ENCODE measurements around the gene PAK5. TPM values are rescaled to one million over a fixed set of nuclear protein-coding genes. Genes with fewer than 3 reads are reported as not detected.

Gene PAK5
- total RNA-seq, 1 experiment from 2014 or later = not detected

GRCh38 chr20:9838035-9838377, 870 bp downstream of the PAK5 start (continued):
- TF ChIP-seq MAX (IDR thresholded peaks at IDR 0.05) = no peak
- no peak for TF ChIP-seq JUND (IDR thresholded peaks at IDR 0.05)

- Histone ChIP-seq H3K27ac (ENCODE audit: low read depth, low read length) (no peak overlapping the region), H3K9ac (ENCODE audit: low read length) (no peak overlapping the region), H3K9me3 (ENCODE audit: control insufficient read depth in 1 of 2, insufficient read depth in 1 of 2, low read depth in 1 of 2, low read length in 2 of 2) (no peaks in the 10 kb centered on the region), H3K9me2 (ENCODE audit: insufficient read depth) (no peaks in the 10 kb centered on the region), H3K36me3 (ENCODE audit: control insufficient read depth in 1 of 2, insufficient read depth in 2 of 2, low read length in 2 of 2) (no peaks in the 10 kb centered on the region), H4K20me1 (ENCODE audit: insufficient read depth) (no peaks in the 10 kb centered on the region), H3K27me3 (ENCODE audit: insufficient read depth, low read length) (no peaks in the 10 kb centered on the region), H3K79me2 (ENCODE audit: insufficient read depth, low read length) (no peaks in the 10 kb centered on the region), H2AFZ (ENCODE audit: low read depth, low read length, poor library complexity, severe bottlenecking) (no peak overlapping the region), H3K4me2 (ENCODE audit: low read length) (no peak overlapping the region), H3K4me1 (ENCODE audit: control insufficient read depth in 1 of 2, insufficient read depth in 2 of 2, low read length in 2 of 2) (no peaks in the 10 kb centered on the region), H3K4me3 (replicated peaks in 1 of 2; ENCODE audit: low read depth in 1 of 2, low read length in 2 of 2) (no peak overlapping the region)
- no peak for TF ChIP-seq YY1 (IDR thresholded peaks at IDR 0.05; ENCODE audit: extremely low read depth, insufficient replicate concordance, low read depth, low read length)
- TF ChIP-seq EZH2phosphoT487 (IDR thresholded peaks at IDR 0.05; ENCODE audit: borderline replicate concordance) = no peak
- no peak for TF ChIP-seq SIN3A (IDR thresholded peaks at IDR 0.05; ENCODE audit: low read depth)
- no peak for TF ChIP-seq MAX (IDR thresholded peaks at IDR 0.05)
- no peak for TF ChIP-seq FOSL1 (IDR thresholded peaks at IDR 0.05; ENCODE audit: low read depth)
- no TSS peak for BruUV-seq (replicated peaks)
- DNase-seq (ENCODE audit: low read depth, low spot score) = no peak
- ChIA-PET CTCF (no interaction called here), POLR2A (no interaction called here), RAD21 (ENCODE audit: low non-redundant PET in 1 of 2, low total read pairs in 2 of 2, uncharacterized antibody in 2 of 2, unreplicated experiment in 2 of 2) (no interaction called here)
- no peak for ATAC-seq
- intact Hi-C loops (cut with micrococcal nuclease) = no loop called here
Measured at GRCh38 chr20:9837634-9838033, 1.2 kb downstream of the PAK5 start.

GRCh38 chr20:9835302-9835701, 3.6 kb downstream of the PAK5 start:
- Histone ChIP-seq H4K20me1 (ENCODE audit: insufficient read depth) (no peaks in the 10 kb centered on the region), H3K36me3 (ENCODE audit: control insufficient read depth in 1 of 2, insufficient read depth in 2 of 2, low read length in 2 of 2) (no peaks in the 10 kb centered on the region), H3K79me2 (ENCODE audit: insufficient read depth, low read length) (no peaks in the 10 kb centered on the region), H3K27ac (ENCODE audit: low read depth, low read length) (no peak overlapping the region), H3K9me3 (ENCODE audit: control insufficient read depth in 1 of 2, insufficient read depth in 1 of 2, low read depth in 1 of 2, low read length in 2 of 2) (no peaks in the 10 kb centered on the region), H3K4me2 (ENCODE audit: low read length) (no peak overlapping the region), H3K4me1 (ENCODE audit: control insufficient read depth in 1 of 2, insufficient read depth in 2 of 2, low read length in 2 of 2) (no peaks in the 10 kb centered on the region), H3K9ac (ENCODE audit: low read length) (no peak overlapping the region), H3K4me3 (replicated peaks in 1 of 2; ENCODE audit: low read depth in 1 of 2, low read length in 2 of 2) (no peak overlapping the region), H2AFZ (ENCODE audit: low read depth, low read length, poor library complexity, severe bottlenecking) (no peak overlapping the region), H3K9me2 (ENCODE audit: insufficient read depth) (no peaks in the 10 kb centered on the region), H3K27me3 (ENCODE audit: insufficient read depth, low read length) (no peaks in the 10 kb centered on the region)
- ChIA-PET CTCF (no interaction called here), POLR2A (no interaction called here), RAD21 (ENCODE audit: low non-redundant PET in 1 of 2, low total read pairs in 2 of 2, uncharacterized antibody in 2 of 2, unreplicated experiment in 2 of 2) (no interaction called here)
- no peak for DNase-seq (ENCODE audit: low read depth, low spot score)
- BruUV-seq (replicated peaks) = no TSS peak
- ATAC-seq = no peak
- intact Hi-C loops (cut with micrococcal nuclease) = no loop called here
- TF ChIP-seq YY1 (IDR thresholded peaks at IDR 0.05; ENCODE audit: extremely low read depth, insufficient replicate concordance, low read depth, low read length) (no peak), EZH2phosphoT487 (IDR thresholded peaks at IDR 0.05; ENCODE audit: borderline replicate concordance) (no peak), ELF1 (IDR thresholded peaks at IDR 0.05; ENCODE audit: borderline replicate concordance, low read depth) (no peak), POLR2AphosphoS5 (IDR thresholded peaks at IDR 0.05; ENCODE audit: low read depth, low read length) (no peak), CEBPB (IDR thresholded peaks at IDR 0.05; ENCODE audit: low read depth) (no peak), JUND (IDR thresholded peaks at IDR 0.05) (no peak), EGR1 (IDR thresholded peaks at IDR 0.05; ENCODE audit: low read depth) (no peak), TCF7L2 (IDR thresholded peaks at IDR 0.05; ENCODE audit: borderline replicate concordance, extremely low read depth, insufficient read depth, insufficient read length) (no peak), CBX3 (IDR thresholded peaks at IDR 0.05; ENCODE audit: low read depth) (no peak), SIN3A (IDR thresholded peaks at IDR 0.05; ENCODE audit: low read depth) (no peak), SP1 (IDR thresholded peaks at IDR 0.05; ENCODE audit: low read depth) (no peak), EZH2 (IDR thresholded peaks at IDR 0.05) (no peak), MAX (IDR thresholded peaks at IDR 0.05) (no peak), RAD21 (IDR thresholded peaks at IDR 0.05; ENCODE audit: low read depth) (no peak), ZBTB33 (IDR thresholded peaks at IDR 0.05; ENCODE audit: extremely low read depth, insufficient replicate concordance, low read length) (no peak)
